ENCODE measurements around the gene C4B.
"Not testable (repeated sequence)": the region's sequence is repeated elsewhere in the genome, so short reads cannot be mapped to it uniquely, and the experiment has no call there.

Gene C4B

DNA sequence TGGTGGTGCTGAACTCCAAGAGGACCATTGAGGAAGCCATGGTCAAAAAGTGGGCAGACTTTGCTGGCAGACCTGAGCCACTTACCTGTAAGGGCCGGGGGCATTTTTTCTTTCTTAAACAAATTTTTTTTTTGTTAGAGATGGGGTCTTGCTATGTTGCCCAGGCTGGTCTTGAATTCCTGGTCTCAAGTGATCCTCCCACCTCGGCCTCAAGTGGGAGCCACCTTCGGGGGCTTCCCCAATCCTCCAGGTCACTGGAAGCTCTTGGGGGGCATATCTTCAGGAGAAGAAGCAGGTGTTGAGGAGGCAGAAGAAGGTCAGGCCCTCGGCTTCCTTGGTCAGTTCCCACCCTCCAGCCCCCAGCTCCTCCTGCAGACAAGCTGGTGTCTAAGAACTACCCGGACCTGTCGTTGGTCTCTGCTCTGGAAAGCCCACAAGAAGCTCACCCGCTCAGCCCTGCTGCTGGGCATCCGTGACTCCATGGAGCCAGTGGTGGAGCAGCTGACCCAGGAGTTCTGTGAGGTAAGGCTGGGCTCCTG, 8.5 kb upstream of the C4B start:
- not testable (repeated sequence) for H2BK15ac ChIP-seq (ENCODE audit: low read depth, poor library complexity, severe bottlenecking)

DNA sequence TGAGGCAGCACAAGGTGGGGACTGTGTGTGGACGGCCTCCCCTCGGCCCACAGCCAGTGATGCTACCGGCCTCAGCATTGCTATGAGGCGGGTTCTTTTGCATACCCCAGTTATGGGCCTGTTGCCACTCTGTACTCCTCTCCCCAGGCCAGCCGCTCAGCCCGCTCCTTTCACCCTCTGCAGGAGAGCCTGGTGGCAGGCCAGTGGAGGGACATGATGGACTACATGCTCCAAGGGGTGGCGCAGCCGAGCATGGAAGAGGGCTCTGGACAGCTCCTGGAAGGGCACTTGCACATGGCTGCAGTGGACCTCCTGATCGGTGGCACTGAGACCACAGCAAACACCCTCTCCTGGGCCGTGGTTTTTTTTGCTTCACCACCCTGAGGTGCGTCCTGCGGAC, 7.5 kb upstream of the C4B start:
- not testable (repeated sequence) for H3K18ac ChIP-seq (ENCODE audit: low read depth in 1 of 2, low read length in 2 of 2); H2BK120ac ChIP-seq (ENCODE audit: low read depth, low read length); H4K91ac ChIP-seq (ENCODE audit: low read length); H3K36me3 ChIP-seq (ENCODE audit: control insufficient read depth in 1 of 2, insufficient read depth in 2 of 2, low read depth in 1 of 2, low read length in 2 of 2); H3K4me2 ChIP-seq (ENCODE audit: low read length, poor library complexity, severe bottlenecking); H3K14ac ChIP-seq (ENCODE audit: low read length in 2 of 2); H2AK5ac ChIP-seq (ENCODE audit: low read length, severe bottlenecking); H3K4me1 ChIP-seq (ENCODE audit: control insufficient read depth, insufficient read depth, low read depth, low read length); DNase-seq; H3K79me1 ChIP-seq (replicated peaks; ENCODE audit: low read length, poor library complexity, severe bottlenecking); H3K9ac ChIP-seq (ENCODE audit: low read length); H2AFZ ChIP-seq (ENCODE audit: low read depth, low read length); H2BK12ac ChIP-seq (ENCODE audit: low read length in 2 of 2); H2BK15ac ChIP-seq (ENCODE audit: low read depth, poor library complexity, severe bottlenecking); H3K4ac ChIP-seq (ENCODE audit: low read depth in 1 of 2, low read length in 2 of 2); H3K4me3 ChIP-seq (ENCODE audit: insufficient read depth in 1 of 2, low read depth in 1 of 2, low read length in 2 of 2); H4K8ac ChIP-seq (ENCODE audit: low read length); H2BK5ac ChIP-seq (ENCODE audit: low read depth, low read length, poor library complexity, severe bottlenecking); H3K27ac ChIP-seq (ENCODE audit: low read length, poor library complexity, severe bottlenecking); H3K27me3 ChIP-seq (ENCODE audit: control insufficient read depth in 1 of 2, insufficient read depth in 1 of 2, low read length in 2 of 2); H3K9me3 ChIP-seq (ENCODE audit: control insufficient read depth, low read length); H3K23ac ChIP-seq (ENCODE audit: low read length in 2 of 2)
- WGBS: 100% methylated on average over 4 of the region's 12 CpGs

More for the DNA sequence above, 8.5 kb upstream of the C4B start:
- H2BK120ac ChIP-seq (ENCODE audit: low read depth, low read length); H3K27ac ChIP-seq (ENCODE audit: low read length, poor library complexity, severe bottlenecking); H3K4me3 ChIP-seq (ENCODE audit: insufficient read depth in 1 of 2, low read depth in 1 of 2, low read length in 2 of 2); H3K27me3 ChIP-seq (ENCODE audit: control insufficient read depth in 1 of 2, insufficient read depth in 1 of 2, low read length in 2 of 2); H2AFZ ChIP-seq (ENCODE audit: low read depth, low read length); H3K4me2 ChIP-seq (ENCODE audit: low read length, poor library complexity, severe bottlenecking); H2BK12ac ChIP-seq (ENCODE audit: low read length in 2 of 2); H4K91ac ChIP-seq (ENCODE audit: low read length); H3K23ac ChIP-seq (ENCODE audit: low read length in 2 of 2); H3K14ac ChIP-seq (ENCODE audit: low read length in 2 of 2); H3K4me1 ChIP-seq (ENCODE audit: control insufficient read depth, insufficient read depth, low read depth, low read length); H3K9ac ChIP-seq (ENCODE audit: low read length); DNase-seq; H3K36me3 ChIP-seq (ENCODE audit: control insufficient read depth in 1 of 2, insufficient read depth in 2 of 2, low read depth in 1 of 2, low read length in 2 of 2); H3K4ac ChIP-seq (ENCODE audit: low read depth in 1 of 2, low read length in 2 of 2); H3K79me1 ChIP-seq (replicated peaks; ENCODE audit: low read length, poor library complexity, severe bottlenecking); H3K9me3 ChIP-seq (ENCODE audit: control insufficient read depth, low read length); H2BK5ac ChIP-seq (ENCODE audit: low read depth, low read length, poor library complexity, severe bottlenecking); H2AK5ac ChIP-seq (ENCODE audit: low read length, severe bottlenecking); H3K18ac ChIP-seq (ENCODE audit: low read depth in 1 of 2, low read length in 2 of 2); H4K8ac ChIP-seq (ENCODE audit: low read length): not testable (repeated sequence)
- 86% methylated on average over 2 of the region's 8 CpGs for WGBS

DNA sequence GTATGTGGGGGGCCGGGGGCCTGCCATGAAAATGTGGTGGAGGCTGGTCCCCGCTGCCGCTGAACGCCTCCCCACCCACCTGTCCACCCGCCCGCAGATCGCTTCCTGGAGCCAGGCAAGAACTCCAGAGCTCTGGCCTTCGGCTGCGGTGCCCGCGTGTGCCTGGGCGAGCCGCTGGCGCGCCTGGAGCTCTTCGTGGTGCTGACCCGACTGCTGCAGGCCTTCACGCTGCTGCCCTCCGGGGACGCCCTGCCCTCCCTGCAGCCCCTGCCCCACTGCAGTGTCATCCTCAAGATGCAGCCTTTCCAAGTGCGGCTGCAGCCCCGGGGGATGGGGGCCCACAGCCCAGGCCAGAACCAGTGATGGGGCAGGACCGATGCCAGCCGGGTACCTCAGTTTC, 6.6 kb upstream of the C4B start:
- H2BK12ac ChIP-seq (ENCODE audit: low read length in 2 of 2); H3K4me2 ChIP-seq (ENCODE audit: low read length, poor library complexity, severe bottlenecking); H4K91ac ChIP-seq (ENCODE audit: low read length); H3K4ac ChIP-seq (ENCODE audit: low read depth in 1 of 2, low read length in 2 of 2); H3K4me1 ChIP-seq (ENCODE audit: control insufficient read depth, insufficient read depth, low read depth, low read length); H3K23ac ChIP-seq (ENCODE audit: low read length in 2 of 2); H3K14ac ChIP-seq (ENCODE audit: low read length in 2 of 2); H3K4me3 ChIP-seq (ENCODE audit: insufficient read depth in 1 of 2, low read depth in 1 of 2, low read length in 2 of 2); H2BK5ac ChIP-seq (ENCODE audit: low read depth, low read length, poor library complexity, severe bottlenecking); H3K18ac ChIP-seq (ENCODE audit: low read depth in 1 of 2, low read length in 2 of 2); H2BK15ac ChIP-seq (ENCODE audit: low read depth, poor library complexity, severe bottlenecking); H4K8ac ChIP-seq (ENCODE audit: low read length); H3K9me3 ChIP-seq (ENCODE audit: control insufficient read depth, low read length); H2AFZ ChIP-seq (ENCODE audit: low read depth, low read length); H2AK5ac ChIP-seq (ENCODE audit: low read length, severe bottlenecking); H3K79me1 ChIP-seq (replicated peaks; ENCODE audit: low read length, poor library complexity, severe bottlenecking); H3K36me3 ChIP-seq (ENCODE audit: control insufficient read depth in 1 of 2, insufficient read depth in 2 of 2, low read depth in 1 of 2, low read length in 2 of 2); H3K9ac ChIP-seq (ENCODE audit: low read length); H2BK120ac ChIP-seq (ENCODE audit: low read depth, low read length); H3K27me3 ChIP-seq (ENCODE audit: control insufficient read depth in 1 of 2, insufficient read depth in 1 of 2, low read length in 2 of 2); DNase-seq; H3K27ac ChIP-seq (ENCODE audit: low read length, poor library complexity, severe bottlenecking): not testable (repeated sequence)
- no CpG with 5 or more reads among the region's 24 CpGs for WGBS

DNA sequence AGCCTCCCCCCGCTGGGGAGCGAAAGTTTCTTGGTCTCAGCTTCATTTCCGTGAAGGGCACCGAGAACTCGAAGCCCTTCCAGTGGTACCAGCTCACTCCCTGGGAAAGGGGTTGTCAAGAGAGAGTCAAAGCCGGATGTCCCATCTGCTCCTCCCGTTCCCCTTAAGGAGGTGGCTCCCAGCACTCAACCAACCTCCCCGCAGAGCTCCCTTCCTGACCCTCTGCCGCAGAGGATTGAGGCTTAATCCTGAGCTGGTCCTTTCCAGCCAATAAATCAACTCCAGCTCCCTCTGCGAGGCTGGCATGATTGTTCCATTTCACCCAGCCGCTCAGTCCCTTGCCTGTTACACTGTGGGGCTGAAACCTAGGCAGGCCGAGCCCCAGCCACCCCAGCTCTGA, 6.0 kb upstream of the C4B start:
- H2BK5ac ChIP-seq (ENCODE audit: low read depth, low read length, poor library complexity, severe bottlenecking); H3K4me2 ChIP-seq (ENCODE audit: low read length, poor library complexity, severe bottlenecking); H3K27me3 ChIP-seq (ENCODE audit: control insufficient read depth in 1 of 2, insufficient read depth in 1 of 2, low read length in 2 of 2); H3K27ac ChIP-seq (ENCODE audit: low read length, poor library complexity, severe bottlenecking); H2BK15ac ChIP-seq (ENCODE audit: low read depth, poor library complexity, severe bottlenecking); H2BK12ac ChIP-seq (ENCODE audit: low read length in 2 of 2); H4K91ac ChIP-seq (ENCODE audit: low read length); H3K4me3 ChIP-seq (ENCODE audit: insufficient read depth in 1 of 2, low read depth in 1 of 2, low read length in 2 of 2); H2BK120ac ChIP-seq (ENCODE audit: low read depth, low read length); H3K79me1 ChIP-seq (replicated peaks; ENCODE audit: low read length, poor library complexity, severe bottlenecking); H3K14ac ChIP-seq (ENCODE audit: low read length in 2 of 2); H2AFZ ChIP-seq (ENCODE audit: low read depth, low read length); H3K9ac ChIP-seq (ENCODE audit: low read length); H3K4me1 ChIP-seq (ENCODE audit: control insufficient read depth, insufficient read depth, low read depth, low read length); H3K4ac ChIP-seq (ENCODE audit: low read depth in 1 of 2, low read length in 2 of 2); H3K9me3 ChIP-seq (ENCODE audit: control insufficient read depth, low read length); H3K18ac ChIP-seq (ENCODE audit: low read depth in 1 of 2, low read length in 2 of 2); H4K8ac ChIP-seq (ENCODE audit: low read length); DNase-seq; H3K23ac ChIP-seq (ENCODE audit: low read length in 2 of 2); H2AK5ac ChIP-seq (ENCODE audit: low read length, severe bottlenecking); H3K36me3 ChIP-seq (ENCODE audit: control insufficient read depth in 1 of 2, insufficient read depth in 2 of 2, low read depth in 1 of 2, low read length in 2 of 2): not testable (repeated sequence)
- WGBS: no CpG with 5 or more reads among the region's 12 CpGs

Data from mesenchymal stem cell (in vitro differentiated cells and primary cell).